A204.1 (cell line): ENCODE results near the gene CDC14A.
A peak's percentile ranks its signal among the peaks of the same experiment; 100 is the strongest.
"Not testable (repeated sequence)": the region's sequence is repeated elsewhere in the genome, so short reads cannot be mapped to it uniquely, and the experiment has no call there.

Source experiments
- FAIRE-seq: peaks from 2 replicates; lab custom pipeline; 2012; peaks lifted over from hg19 to GRCh38; lab: Jason Lieb, UNC

The CDC14A gene

DNA sequence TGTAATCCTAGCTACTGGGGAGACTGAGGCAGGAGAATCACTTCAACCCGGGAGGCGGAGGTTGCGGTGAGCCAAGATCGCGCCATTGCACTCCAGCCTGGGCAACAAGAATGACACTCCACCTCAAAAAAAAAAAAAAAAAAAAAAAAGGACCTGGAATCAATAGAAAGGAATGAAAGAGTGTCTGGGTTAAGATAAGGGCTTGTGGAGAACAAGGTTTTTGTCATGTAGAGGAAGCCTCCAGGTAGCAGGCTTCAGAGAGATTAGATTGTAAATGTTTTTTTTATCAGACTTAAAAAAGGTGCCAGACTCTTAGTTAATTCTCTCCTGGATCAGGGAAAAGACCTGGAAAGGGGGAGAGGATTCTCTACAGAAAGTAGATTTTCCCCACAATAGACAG lies 14.4 kb upstream of the CDC14A start:
- FAIRE-seq, result not testable (repeated sequence)

DNA sequence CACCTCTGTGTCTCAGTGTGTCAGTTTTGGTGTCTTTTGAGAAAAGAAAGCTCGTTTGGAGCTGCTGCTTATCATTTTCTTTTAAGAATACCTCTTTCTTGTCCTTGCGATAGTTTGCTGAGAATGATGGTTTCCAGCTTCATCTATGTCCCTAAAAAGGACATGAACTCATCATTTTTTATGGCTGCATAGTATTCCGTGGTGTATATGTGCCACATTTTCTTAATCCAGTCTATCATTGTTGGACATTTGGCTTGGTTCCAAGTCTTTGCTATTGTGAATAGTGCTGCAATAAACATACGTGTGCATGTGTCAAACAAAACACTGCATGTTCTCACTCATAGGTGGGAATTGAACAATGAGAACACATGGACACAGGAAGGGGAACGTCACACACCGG lies 12.6 kb upstream of the CDC14A start:
- not testable (repeated sequence) for FAIRE-seq

DNA sequence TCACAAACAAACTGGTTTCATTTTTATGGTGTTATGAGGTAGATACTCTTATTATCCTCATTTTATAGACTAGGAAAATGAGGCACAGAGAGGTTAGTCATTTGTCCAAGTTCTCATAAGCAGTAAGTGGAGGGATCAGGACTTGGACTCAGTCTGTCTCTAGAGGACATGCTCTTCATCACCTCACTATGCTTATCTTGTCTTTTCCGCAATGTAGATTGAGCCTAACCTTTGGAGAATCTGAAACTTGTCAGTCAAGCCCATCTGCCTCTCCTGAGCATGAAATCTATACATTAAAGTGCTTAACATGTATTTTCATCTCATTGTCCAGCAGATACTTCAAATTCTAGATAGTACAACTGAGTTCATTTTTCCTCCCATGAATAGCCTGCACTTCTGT lies 11.8 kb upstream of the CDC14A start:
- FAIRE-seq, result no peak

DNA sequence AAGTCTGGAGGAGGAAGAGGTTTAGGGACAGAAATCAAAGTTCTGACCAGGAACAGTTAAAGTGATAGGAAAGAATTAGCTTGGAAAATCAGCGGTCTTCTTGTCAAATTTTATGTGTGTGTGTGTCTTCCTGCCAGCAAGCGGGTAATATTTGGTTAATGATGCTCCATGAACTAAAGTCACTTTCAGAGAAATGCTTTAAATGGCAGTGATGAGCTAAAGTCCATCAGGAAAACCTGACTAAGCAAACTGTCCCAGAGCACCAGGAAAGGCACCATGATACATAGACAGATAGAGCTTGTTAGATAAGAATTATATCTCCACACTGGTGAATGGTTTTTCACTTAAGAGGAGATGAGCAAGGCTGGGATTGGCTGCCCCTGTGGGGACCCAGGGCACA lies 10.0 kb upstream of the CDC14A start:
- FAIRE-seq, result no peak

DNA sequence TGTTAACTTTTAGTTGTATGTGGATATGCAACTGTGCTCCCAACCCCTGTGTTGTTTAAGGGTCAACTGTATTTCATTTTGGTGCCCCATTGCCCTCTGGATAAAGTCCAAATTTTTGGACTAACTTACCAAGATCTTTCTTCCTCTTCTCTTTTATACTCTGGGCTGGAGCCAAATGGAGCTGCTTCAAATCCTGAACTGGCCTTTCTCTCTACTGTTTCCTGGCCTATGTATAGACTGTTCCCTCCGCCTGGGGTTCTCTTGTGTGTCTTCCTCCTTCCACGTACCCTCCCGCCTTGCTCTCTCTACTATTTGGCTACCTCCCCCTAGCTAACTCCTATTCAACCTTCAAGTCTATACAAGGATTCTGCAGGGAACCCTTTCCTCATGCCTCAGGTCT lies 8.4 kb upstream of the CDC14A start:
- FAIRE-seq, result no peak

DNA sequence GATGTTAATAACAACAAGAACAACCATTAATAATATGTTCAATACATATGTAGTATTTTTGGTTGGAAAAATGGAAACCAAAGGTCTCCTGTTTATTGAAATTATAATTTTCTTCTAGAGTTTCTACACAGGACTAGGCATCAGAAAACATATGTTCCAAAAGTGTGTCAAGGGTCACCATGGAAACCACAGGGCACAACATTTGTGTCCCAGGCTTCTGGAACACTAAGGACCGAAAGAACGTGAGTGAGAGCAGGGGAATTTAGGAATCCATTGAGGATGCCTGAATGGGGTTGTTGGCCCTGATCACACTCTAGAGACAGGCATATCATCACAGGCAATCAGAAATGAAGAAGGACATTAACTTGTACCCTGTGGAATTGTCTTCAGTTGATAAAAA lies 7.5 kb upstream of the CDC14A start:
- no peak for FAIRE-seq

DNA sequence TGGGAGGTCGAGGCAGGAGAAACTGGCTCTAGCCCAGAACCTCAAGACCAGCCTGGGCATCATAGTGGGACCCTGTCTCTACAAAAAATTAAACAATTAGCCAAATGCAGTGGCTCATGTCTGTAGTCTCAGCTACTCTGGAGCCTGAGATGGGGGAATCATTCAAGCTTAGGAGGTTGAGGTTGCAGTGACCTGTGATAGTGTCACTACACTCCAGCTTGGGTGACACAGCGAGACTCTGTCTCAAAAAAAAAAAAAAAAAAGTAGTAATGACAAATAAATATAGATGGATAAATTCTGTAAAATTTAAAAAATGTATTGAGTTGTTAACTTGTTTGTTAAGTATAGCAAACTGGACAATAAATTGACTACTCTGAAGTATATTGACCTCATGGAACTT lies 5.9 kb upstream of the CDC14A start:
- FAIRE-seq, result no peak

DNA sequence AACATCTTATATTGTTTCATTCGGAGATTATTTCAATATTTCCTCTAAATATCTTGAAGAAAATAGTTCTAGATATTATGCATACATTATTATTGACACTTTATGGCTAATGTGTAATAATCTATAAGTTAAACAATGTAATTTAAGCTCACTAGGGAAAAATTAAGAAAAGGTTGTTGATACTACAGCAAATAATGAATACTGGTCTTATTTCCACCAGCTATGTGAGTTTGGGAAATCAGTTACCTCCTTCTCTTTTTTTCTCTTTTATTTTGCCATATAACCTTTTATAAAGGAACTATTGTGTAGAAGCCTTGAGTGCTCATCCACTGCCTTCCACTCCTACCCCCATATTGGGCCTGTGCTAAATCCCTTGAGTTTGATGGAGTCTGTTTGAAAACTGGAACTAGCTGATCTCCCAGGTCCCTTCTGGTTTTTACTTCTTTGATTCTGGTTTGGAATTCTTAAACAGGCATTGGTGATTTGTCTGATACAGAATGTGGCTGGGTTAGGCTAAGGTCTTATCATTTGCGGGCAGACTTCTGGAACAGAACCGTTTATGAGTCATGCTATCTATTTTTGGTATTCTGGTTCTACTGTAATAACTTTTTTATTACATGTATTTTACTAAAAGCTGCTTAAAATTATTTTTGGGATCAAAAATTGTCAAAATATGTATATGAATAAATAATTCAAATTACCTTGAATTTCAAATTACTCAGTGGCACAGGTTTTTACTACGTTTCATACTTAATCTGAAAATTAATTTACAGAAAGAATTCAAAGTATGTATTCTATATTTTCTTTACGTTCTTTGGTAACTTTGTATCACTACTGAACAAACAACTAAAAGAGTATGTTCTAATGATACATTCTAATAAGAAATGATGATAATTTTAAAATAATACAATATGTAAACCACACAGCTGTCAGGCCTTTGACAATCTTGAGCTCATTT lies 5.0 kb upstream of the CDC14A start:
- peak; percentile 37 for FAIRE-seq

DNA sequence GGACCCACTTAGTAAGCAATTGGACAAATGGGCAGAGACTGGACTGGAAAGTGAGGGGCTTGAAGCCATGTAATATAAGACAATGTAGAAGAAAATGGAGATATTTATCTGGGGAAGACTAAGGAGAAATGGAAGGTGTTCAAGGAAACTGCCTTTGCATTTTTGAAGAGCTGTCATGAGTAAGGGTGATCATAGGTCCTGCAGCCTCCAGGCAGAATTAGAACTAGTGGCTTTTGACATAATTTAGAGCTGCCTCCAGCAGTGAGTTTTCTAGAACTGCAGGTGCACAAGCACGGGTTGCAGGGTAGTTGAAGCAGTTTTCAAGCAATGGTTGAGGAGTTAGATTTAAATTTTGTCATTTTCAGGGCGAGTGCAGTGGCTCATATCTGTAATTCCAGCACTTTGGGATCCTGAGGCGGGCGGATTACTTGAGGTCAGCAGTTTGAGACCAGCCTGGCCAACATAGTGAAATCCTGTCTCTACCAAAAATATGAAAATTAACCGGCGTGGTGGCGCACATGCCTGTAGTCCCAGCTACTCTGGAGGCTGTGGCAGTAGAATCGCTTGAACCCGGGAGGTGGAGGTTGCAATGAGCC lies 3.7 kb upstream of the CDC14A start:
- no peak for FAIRE-seq

DNA sequence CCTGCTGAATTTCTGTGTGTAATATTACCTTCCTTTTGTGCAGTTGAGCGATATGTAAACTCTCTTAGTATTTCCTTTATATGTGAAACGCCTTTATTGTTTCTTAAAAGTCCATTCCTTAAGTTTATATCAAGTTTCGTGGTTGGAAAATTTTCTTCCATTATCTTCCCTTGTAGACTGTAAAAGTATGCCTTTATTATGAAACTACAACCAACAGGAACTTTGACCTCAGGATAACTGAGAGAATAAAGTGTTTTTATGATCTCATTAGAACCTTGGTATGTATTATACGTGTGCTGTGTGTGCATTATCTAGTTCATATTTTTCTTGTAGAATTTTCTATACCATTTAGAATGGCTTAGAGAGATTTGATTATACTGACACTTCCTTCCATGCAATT lies 3.1 kb upstream of the CDC14A start:
- FAIRE-seq, result no peak

DNA sequence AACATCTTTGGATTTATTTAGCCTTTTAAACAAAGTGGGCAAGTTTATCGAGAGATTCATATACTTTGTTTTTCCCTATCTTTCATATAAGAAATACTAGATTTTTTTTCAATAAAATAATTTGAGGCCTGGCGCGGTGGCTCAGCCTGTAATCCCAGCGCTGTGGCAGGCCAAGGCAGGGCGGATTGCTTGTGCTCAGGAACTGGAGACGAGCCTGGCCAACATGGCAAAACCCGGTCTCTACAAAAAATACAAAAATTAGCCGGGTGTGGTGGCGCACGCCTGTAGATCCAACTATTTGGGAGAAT lies 1.6 kb upstream of the CDC14A start:
- FAIRE-seq, result no peak

DNA sequence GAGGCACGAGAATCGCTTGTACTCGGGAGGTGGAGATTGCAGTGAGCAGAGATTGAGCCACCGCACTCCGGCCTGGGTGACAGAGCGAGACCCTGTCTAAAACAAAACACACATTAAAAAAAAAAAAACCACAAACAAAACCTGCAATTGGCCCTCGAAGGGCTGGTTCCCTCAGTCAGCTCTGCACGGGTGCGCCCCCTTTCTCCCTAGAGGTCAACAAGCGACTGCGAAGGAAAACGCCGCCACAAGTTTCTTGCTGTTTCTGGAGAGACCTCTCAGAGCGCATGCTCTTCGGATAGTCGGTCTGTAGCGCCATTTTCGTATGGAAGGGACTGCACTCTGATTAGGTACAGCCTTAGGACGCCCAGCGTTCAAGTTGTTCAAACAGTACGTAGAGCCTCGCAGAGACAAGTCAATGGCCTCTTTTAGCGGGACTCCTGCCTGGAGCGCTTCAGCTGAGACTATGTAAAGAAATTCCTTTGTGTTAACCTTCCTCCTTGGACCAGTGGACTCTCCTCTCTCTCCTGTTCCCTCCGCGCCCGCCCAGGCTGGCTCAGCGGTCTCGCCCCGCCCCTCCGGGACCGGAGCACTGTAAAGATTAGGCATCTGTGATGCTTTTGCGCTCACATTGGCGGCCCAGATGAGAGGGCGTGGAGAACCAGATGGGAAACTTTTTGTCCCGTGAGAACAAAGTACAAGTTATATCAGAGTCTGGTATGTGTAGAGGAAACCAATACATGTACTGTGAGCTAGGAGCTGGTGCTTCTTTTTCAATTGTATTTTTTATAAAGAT lies 1.0 kb upstream of the CDC14A start:
- FAIRE-seq, result peak; percentile 95

DNA sequence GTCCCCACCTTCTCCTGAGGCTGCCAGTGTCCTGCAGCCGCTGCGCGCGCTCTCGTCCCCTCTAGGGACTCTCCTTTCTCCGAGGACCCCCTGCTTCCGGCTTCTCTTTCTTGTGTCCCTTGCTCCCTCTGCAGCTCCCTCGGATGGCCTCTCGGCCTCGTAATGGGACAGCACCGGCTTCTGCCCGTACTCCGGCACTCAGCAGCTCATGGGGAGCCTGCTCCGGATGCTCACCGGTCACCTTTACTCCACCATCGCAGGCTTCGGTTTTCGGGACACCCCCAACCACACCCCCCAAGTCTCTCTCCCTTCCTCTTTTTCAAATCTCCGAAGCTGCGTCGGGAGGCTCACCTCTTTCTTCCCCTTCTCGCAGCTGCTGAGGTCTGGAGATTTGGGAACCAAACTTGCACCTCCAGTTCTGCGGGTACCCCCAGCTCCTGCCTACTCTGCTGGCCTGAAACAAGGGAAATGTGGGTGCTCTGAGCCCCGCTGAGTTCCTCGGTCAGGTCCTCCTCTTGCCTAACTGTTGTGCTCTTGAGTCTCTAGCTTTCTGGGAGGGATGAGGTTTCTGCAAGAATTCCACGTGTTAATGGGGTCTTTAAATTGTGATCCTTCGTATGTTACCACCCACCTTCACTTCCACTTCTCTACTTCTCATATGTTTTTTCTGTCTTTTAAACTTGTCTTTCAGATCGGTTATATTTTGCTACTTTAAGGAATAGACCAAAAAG lies 930 bp downstream of the CDC14A start:
- FAIRE-seq, result no peak

DNA sequence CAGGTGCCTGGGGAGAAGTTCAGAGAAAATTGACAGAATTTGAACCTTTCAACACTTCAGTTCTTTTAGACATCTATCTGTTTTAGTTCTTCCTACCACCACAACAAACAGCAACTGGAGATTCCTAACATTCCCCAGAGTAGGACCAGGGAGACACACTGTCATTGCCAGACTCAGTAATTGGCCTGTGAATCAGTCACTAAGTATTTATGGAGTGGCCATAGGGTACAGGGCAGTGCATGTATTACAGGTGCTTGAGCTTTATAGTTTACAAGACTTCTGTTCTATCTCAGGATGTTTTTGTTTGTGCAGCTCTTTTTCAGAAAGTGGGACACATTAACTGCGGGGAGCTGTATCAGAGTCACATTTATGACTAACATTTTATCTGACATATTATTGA lies 1.7 kb downstream of the CDC14A start:
- no peak for FAIRE-seq

DNA sequence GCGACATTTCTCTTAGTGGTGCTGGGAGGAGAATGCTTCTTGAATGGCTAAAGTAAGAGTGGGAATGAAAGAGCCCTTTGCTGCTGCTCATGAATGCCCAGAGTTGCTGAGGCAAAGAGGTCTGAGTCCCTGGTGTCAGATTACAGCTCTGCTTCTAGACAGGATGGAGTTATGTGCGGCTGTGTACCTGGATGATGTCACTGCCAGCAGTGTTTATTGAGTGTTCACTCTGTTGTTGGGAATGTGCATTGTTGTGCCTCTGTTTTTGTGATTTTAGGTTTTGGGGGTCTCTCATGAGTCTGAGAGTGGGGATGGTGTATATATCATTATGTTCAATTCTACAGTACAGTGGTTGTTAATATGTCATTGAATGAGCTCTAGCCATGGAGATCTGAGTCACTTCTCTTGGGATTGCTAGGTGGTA lies 2.7 kb downstream of the CDC14A start:
- no peak for FAIRE-seq

DNA sequence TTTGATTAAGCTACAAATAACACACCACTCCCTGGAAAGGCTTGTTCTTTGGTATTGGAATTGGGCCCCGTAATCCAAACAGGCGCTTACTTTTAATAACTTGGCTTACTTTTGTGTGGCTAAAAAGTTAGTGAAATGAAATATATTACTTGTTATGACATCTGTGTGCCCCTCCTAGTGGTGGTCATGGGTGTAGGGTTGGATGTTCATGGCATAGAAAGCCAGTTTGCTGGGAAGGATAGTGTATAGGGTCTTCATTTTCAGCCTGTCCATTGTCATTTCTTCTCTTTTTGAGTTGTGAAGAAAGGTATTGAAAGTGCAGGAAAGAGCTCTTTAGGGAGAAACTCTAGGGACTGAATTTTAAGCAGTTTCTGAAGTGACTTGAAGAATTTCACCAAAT lies 5.9 kb downstream of the CDC14A start:
- FAIRE-seq, result no peak

DNA sequence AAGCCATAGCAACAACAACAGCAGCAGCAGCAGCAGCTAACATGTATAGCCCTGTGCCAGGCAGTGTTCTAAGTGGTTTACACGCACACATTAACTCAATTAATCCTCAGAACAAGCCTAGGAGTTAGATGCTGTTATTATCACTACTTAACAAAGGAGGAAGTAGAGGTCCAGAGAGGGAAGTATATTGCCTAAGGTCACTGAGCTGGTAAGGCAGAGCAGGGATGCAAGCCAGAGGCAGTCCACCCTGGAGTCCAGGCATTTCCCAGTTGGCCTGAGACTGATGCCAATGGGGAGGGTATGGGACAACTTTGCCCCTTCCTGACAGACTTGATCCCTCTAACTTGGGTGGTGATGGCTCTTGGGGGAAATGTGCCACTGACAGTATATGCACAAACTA lies 6.8 kb downstream of the CDC14A start:
- no peak for FAIRE-seq

DNA sequence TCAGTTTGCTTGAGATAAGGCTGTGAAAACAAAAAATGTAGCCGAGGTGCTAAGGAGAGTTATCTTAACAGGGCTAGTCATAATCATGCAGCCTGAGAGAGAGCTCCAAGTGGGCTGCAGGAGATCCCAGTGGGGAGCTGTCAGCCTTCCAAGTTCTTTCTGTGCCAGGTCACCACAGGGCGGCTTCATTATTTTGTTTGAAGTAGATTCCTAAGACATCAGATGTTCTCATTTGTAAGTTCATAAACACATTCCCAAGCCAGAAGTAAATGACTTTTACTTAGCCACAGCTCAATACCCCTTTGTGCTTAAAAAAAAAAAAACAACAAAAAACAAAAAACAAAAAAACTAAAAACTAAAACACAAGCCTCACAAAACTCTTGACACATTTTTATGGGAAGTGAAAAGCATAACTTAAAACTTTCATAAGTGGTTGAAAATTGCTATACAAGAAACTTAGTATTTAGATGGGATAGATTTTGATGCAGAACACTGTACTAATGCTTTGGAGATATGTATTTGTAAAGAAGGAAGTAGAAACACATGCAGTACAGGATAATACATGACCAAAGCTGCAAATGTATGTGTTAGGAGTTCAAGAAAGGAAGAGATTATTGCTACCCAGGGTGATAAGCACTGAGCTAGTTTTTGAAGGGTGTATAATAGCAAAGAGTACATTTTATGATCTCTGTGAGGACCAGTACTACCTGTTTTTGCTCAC lies 8.6 kb downstream of the CDC14A start:
- FAIRE-seq, result no peak

DNA sequence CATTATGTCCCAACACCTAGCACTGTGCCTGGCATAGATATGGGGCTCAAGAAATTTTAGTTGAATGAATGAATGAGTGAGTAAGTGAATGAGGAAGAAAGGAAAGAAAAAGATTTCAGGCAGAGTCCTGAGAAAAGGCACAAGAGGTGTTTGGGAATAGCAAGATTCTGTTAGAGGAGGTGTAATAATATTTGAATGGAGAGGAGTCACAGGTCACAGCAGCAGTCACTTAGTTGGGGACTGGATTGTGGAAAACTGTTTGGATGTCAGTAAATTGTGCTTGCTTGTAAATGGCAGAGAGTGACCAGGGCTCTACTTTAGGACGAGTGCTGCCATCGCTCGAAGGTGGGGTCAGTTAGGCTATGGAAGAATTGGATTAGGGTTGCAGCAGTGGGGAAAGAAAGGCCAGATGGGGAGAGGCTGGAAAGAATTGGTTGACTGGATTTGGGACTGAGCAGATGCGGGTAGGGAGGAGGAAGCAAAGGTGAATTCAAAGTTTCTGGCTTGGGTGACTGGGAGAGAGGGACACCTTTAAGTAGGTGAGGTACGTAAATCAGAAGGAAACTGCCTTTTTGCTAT lies 9.3 kb downstream of the CDC14A start:
- no peak for FAIRE-seq

DNA sequence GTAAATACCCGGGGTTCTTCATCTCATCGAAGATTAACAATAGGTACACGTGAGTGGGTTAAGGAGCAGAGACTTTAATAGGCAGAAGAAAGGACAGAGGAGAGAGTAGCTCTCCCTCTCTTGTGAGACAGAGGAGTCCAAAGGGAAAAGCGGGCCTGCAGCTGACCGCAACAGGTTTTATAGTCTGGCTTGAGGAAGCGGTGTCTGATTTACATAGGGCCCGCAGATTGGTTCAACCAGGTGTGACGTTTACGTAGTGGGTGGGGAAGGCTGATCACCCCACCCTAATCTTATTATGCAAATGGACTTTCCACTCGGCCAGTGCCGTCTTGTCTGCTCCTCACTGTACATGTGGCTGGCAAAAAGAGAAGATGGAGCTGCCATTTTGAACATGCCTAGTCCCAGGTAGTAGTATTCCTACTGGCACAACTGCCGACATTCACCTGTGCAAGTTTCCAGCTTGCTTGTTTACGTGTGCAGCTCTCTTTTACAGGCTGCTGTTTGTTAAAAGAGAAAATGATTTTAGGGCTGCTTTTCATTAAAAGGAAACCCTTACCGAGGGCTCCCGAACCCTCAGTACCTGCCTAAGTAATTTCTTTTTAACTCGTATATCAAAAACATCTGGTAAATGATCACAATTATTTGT lies 10.6 kb downstream of the CDC14A start:
- no peak for FAIRE-seq

DNA sequence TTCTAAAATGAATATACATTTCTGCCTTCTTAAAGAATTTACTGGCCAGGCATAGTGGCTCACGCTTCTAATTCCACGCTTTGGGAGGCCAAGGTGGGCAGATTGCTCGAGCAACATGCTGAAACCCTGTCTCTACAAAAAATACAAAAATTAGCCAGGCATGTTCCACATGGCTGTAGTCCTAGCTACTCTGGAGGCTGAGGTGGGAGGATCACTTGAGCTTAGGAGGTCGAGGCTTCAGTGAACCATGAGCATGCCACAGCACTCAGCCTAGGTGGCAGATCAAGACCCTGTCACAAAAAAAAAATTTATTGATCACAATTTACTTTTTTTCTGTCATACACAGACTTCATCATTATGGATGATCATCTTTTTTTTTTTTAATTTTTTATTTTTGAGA lies 11.5 kb downstream of the CDC14A start:
- no peak for FAIRE-seq
